Measurements from ENCODE around the gene FLII. TPM values are rescaled to one million over a fixed set of nuclear protein-coding genes. Genes with fewer than 3 reads are reported as not detected.

Gene FLII
- total RNA-seq, 1 donor: 378 TPM

GRCh38 chr17:18261146-18261515, 2.6 kb upstream of the FLII start:
- peak in 2 of 3 donors; percentile 16 to 24 for DNase-seq (ENCODE audit: low read depth in 2 of 3, low spot score in 2 of 3)

DNA sequence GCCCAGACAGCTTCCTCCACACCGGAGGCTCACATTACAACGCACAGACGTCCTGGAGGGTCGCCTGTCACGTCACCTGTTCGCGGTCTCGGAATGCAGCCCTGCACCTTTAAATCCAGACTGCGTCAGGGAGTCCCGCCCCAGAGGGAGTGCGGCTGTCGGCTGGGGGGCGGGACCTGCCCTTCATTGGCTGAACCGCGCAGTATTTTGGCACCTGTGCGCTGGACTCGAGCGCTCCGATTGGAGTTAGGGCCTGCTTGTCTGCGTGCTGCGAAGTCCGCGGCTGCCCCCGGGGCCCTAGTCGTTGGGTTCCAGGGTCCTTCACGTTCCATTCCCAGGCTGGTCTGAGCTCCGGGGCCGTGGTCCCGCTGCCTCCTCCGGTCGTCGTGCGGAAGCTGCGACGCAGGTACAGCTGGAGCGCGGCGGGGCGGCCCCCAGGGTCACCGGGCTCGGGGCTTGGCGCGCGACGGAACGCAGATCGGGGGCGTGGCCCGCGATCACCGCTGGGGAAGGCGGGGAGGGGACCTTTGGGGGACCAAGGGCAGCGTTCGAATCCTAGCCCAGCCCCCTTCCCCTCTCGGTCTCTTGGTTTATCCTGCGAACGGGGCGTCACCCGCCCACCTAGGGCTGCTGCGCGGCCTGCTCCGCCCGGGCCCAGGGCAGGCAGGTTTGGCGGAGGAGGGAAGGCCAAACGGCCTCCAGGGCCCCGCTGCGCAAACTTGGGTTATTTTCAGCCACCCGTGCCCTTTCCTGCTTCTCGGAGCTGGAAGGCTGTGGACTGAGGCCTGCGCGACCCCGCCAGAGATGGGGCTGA, 2.0 kb upstream of the FLII start, which contains the start of gene MIEF2:
TSS of gene MIEF2 (plus strand) at position 331 of the 814 bp plus-strand sequence. CDS start 2,059 bp downstream, outside the sequence.
- peak; percentile 76 to 95 (median 91) for DNase-seq (ENCODE audit: low read depth in 2 of 3, low spot score in 2 of 3)

DNA sequence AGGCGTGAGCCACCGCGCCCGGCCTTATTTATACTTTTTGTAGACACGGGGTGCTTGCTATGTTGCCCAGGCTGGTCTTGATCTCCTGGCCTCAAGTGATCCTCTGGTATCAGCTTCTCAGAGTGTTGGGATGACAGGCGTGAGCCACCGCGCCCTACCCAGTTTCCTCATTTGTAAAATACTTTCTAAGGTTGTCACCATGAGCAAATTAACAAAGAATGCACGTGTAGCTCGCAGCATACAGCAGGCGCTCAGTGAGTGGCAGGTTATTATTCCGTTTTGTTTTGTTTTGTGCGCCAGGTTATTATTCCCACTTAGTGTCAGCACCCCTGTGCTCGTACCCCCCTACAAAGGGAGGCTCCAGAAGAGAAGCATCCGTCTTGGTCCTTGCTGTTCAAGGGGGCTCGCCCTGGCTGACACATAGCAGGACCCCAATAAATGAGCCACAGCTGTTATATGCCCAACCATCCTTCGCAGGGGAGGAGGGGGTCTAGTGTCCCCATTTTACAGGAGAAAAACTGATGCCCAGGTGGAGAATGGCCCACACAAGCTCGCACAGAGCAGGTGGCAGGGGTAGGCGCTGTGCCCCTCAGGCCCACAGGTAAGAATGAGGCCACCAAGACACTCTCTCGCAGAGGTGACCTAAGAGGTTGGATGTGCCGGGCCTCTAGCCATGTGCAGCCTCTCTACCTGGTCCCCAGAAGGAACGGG, 1.2 kb upstream of the FLII start:
- no peak for DNase-seq (ENCODE audit: low read depth in 2 of 3, low spot score in 2 of 3)

DNA sequence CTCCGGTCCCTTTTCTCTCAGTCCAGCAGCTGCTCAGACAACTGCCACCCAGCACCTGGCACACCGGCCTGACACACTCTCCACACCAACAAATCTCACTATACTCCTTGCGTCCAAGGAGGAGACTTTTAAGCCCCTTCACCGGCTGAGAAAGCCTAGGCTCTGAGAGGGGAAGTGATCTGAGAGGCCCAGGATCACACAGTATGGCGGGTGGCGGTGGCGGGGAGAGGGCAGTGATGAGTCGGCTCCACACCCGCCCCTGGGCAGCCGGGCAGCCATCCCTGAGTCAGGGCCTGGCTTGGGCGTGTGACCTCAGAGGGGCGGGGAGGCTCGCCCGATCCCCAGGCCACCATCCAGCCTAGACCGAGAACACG, 569 bp downstream of the FLII start:
- DNase-seq (ENCODE audit: low read depth in 2 of 3, low spot score in 2 of 3): peak in 2 of 3 donors; percentile 61 to 62

DNA sequence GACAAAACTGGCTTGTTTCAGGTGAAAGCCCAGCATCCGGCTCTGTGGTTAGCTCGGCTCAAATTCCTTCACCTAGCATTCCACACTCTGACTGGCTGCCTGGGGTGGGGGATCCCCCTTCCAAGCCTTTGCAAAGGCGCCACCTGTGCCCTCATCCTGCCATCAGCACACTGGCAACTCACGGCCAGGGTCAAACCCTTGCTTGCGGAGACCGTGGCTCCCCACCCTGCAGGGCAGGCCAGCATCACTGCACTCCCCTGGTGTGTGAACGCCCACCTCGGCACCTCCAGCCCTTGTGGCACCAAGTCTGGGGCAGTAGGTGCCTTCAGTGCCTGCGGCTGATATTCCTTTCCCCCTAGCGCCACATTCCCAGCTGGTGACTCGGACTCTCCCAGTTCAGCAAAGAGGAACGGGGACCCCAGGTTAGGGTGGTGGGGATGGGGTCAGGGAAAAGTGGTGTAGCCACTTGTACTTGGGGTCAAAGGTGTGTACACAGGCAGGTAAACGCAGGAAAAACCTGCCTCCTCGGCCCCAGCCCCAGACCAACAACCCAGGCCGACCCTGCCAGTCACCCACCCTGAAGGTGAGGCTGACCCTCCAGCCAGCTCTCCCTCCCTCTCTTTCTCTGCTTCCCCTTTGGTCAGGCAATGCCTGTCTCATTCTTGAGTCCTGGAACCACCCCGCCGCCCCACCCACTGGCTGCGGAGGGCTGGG, 1.1 kb downstream of the FLII start:
- DNase-seq (ENCODE audit: low read depth in 2 of 3, low spot score in 2 of 3): no peak

DNA sequence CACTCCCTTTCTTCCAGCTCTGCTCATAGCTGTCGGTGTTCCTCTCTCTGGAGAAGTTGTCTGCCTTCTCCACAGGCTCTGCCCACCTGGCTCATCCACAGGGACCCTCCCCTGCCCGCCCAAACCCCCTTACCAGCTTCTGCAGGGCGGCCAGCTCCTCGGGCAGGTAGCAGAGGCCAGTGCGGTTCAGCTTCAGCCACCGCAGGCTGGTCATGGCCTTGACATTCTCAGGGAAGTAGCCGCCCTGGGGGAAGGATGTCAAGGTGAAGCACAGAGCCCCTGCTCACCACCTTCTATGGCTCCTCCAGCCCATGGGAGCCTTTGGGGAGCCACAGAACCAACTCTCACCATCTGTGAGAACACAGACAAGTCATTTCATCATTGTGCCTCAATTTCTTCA, 1.8 kb downstream of the FLII start:
- no peak for DNase-seq (ENCODE audit: low read depth in 2 of 3, low spot score in 2 of 3)

- no peak for DNase-seq (ENCODE audit: low read depth in 2 of 3, low spot score in 2 of 3)
Observed at GRCh38 chr17:18256351-18256750, 2.2 kb downstream of the FLII start.

DNA sequence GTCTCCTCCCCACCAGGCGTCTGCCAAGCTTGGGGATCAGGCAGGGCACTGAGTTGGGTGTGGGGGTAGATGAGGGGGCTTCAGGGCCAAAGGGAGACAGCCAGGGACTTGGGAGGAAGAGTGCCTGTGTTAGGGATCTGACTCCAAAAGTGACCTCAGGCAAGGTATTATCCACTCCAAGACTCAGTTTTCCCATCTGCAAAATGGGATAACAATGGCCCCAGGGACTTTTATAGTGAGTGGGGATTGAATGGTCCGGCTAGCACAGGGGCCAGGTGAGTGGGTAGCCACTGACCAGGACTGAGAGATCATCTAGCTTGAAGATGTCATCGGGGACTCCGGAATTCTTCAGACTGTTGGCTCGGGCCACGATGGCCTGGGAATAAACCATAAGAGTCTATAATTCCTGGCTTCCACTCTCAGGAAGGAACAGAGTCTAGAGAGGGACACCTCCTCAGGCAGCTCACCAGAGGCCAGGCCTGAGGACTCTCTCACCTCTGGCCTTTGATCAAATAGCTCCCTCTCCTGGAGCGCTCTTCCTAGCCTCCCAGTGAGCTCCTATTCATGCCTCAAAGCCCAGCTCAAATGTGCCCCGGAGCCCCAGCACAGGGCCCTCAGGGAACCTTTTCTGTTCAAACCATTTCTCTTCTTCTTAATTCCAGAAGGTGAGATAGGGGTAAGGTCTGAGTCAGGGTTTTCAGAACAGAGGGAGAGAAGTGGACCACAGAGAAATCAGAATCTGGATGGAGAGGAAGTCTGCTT, 3.5 kb downstream of the FLII start:
- DNase-seq (ENCODE audit: low read depth in 2 of 3, low spot score in 2 of 3): no peak

GRCh38 chr17:18253947-18254821, 4.4 kb downstream of the FLII start:
- no peak for DNase-seq (ENCODE audit: low read depth in 2 of 3, low spot score in 2 of 3)

DNA sequence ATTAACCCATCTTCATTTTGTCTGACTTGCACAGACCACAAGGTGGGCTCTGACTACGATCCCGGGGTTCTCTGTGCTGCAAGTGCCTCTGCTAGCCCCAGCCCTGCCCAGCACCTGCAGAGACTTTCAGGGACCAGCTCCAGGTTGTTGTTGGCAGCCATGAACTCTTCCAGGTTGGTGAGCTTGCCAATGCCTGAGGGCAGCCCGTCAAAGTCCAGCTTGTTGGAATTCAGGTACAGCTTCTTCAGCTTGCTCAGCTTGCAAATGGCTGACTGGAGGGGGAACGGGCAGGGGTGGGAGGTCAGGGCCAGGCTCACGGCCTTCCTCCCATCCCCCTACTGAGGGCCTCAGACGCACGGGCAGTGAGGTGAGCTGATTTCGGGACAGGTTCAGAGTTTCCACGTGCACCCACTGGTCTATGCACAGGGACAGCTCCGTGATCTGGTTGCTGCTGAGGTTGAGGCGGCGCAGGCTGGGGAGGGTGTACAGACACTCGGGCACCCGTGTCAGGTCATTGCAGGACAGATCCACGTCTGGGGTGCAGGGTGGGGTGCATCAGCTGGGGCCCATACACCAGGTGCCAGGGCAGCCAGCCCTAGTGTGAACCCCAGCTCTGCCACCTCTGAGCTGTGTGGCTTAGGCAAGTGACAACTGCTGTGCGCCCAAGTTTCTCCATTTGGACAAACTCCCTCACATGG, 5.2 kb downstream of the FLII start:
- no peak for DNase-seq (ENCODE audit: low read depth in 2 of 3, low spot score in 2 of 3)

DNA sequence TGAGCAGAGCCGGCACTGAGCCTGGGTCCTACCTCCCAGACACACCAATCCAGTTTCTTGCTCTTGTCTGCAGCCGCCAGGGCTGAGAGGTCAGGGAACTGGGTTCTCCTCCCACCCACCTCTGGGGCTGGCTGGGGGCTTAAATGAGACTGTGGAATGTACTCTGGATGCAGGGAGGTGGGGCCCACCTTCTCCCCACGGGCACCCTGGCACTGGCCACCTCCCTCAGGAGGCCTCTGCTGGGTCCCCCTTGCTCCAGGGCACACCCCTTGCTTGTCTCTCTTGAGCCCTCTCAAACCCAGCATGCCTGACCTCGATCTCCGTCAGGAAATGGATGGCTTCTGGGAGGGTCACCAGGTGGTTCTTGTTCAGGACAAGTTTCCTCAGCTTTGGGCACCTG, 6.4 kb downstream of the FLII start:
- no peak for DNase-seq (ENCODE audit: low read depth in 2 of 3, low spot score in 2 of 3)

DNA sequence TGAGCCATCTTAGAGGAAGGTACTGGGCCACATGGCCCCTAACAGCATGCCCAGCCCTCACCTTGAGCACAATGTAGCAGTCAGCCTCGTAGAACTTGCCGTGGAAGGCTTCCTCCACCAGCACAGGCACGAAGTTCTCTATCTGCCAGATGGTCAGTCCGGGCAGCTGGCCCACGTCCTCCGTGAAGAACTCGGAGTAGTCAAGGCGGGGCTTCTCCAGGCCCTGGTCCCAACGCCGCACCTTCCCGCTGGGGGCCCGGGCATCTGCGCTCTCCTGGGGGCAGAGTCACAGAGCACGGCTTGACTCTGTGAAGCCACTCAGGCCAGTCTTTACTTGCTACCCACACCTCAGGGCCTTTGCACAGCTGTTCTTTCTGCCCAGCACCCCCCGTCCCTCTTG, 7.3 kb downstream of the FLII start:
- DNase-seq (ENCODE audit: low read depth in 2 of 3, low spot score in 2 of 3): no peak

DNA sequence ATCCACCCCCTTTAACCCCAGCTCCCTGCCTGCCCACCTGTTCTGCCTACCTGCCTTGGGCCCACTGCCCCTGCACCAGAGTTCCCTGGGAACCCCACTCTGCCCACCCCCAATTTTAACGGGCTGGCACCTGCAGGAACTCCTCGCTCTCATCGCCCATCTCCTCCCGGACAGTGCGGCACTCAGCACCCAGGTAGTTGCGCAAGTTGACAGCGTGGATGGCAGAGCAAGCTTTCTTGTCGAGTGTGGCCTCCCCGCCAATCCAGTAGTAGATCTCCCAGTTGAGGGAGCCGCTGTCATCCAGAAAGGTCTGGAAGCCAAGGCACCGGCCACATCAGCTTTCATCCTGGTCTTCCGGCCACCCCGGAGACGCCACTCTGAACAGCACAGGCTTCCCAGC, 7.8 kb downstream of the FLII start:
- DNase-seq (ENCODE audit: low read depth in 2 of 3, low spot score in 2 of 3): no peak

DNA sequence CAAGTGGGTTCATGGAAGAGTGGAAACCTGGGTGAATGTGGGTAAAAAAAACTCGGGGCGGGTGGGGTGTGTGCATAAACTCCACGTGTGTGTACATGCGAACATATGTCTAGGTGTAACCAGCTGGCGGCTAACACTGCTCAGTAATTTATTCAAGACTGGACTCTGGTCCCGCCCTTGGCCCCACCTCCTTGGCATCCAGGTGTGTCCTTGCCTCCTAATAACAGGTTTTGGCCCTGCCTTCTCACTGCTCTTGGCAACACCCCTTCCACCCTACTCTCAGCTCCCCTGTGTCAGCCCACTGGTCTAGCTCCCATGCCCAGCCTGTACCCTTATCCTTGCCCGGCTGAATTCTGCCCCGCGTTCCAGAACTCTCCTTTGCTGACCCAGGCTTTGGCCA, 8.3 kb downstream of the FLII start:
- no peak for DNase-seq (ENCODE audit: low read depth in 2 of 3, low spot score in 2 of 3)

- no peak for DNase-seq (ENCODE audit: low read depth in 2 of 3, low spot score in 2 of 3)
Observed at GRCh38 chr17:18248811-18249210, 9.7 kb downstream of the FLII start.

GRCh38 chr17:18248300-18248731, 10.2 kb downstream of the FLII start:
- peak in 2 of 3 donors; percentile 72 to 89 for DNase-seq (ENCODE audit: low read depth in 2 of 3, low spot score in 2 of 3)

DNA sequence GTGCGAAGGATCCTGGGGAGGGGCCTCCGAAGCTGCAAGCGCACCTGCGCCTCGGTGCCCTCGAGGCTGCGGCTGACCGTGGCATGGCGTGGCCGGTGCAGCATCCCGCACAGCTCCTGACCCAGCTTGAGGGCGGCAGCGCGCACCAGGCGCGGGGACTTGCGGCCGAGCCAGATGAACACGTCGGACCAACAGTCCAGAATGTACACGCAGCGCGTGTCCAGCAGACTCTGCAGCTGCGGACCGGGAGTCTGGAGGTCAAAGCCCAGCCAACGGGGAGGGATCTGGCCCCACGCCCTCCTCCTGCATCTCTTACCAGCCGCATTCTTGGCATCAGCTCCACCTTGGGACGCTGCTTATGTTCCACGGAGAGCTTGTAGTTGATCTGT, 10.9 kb downstream of the FLII start:
- DNase-seq (ENCODE audit: low read depth in 2 of 3, low spot score in 2 of 3): no peak

DNA sequence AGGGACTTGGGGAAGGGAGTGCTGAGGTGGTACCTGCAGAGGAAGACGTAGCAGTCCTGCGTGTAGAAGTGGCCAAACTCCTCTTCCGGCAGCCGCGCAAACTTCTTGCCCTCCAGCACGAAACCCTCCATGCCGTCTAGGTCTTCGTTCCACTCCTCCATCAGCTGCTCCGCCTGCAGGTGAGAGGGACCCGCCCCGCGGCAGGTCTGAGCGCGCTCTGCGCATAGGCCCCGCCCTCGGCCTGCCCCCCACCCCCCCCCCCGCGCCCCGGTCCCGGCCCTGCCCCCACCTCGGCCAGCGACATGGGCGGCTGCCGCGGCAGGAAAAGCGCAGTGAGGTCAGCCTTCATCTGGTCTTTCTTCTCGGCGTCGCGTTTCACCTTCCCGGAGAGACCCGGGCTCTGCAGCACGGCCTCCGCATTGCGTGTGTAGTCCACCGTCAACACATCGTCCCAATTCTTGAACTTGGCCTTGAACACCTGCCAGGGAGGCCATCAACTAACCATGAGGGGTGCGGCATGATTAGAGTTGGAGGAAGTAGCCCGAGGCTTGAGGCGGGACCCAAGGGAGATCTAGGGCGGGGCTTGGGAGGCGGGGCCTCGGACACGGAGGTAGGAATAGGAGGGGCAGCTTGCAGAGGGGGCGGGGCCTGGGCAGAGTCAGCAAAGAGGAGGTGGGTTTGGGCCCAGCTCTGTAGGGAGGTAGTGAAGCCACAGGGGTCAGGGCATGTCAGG, 11.5 kb downstream of the FLII start:
- DNase-seq (ENCODE audit: low read depth in 2 of 3, low spot score in 2 of 3): peak in 2 of 3 donors; percentile 39 to 43

Data from hematopoietic multipotent progenitor cell (in vitro differentiated cells).